GM13977 (cell line): ENCODE results near the gene TRIM5.

Experiments used
- DNase-seq: peaks from one replicate; pipeline ENCODE4 v3.0.0; 2012; ENCODE audit warnings: low spot score
- CTCF ChIP-seq: IDR thresholded peaks from 2 replicates; pipeline ENCODE4 v1.5.1; 2012; ENCODE audit warnings: mild to moderate bottlenecking, control low read depth; ENCODE audit not compliant: insufficient read depth; ENCODE audit errors: extremely low read depth, missing control alignments
- in situ Hi-C: fragments of 300-500 bp; cut with MboI; formaldehyde crosslinking; loops from one replicate; pipeline ENCODE4 v1.12.0; 2022; ENCODE audit warnings: low sequenced_read_pairs, low pct_unique_long_range_greater_than_20kb, mixed read lengths, inconsistent platforms; ENCODE audit not compliant: unreplicated experiment

TRIM5 gene

GRCh38 chr11:5713695-5714094 is 28.8 kb upstream of the TRIM5 start:
- in situ Hi-C loops: no loop called here
- DNase-seq: no peak
- TF ChIP-seq CTCF: no peak

- TF ChIP-seq CTCF: peak; percentile 44
- no peak for DNase-seq
- in situ Hi-C loops: no loop called here
Observed at GRCh38 chr11:5712507-5712906, 27.6 kb upstream of the TRIM5 start.

- in situ Hi-C loops: no loop called here
- DNase-seq: no peak
- TF ChIP-seq CTCF: no peak
Observed at GRCh38 chr11:5705688-5706087, 20.8 kb upstream of the TRIM5 start.

- DNase-seq: no peak
- in situ Hi-C loops: no loop called here
- TF ChIP-seq CTCF: no peak
Observed at GRCh38 chr11:5703741-5704536, 19.1 kb upstream of the TRIM5 start.

- in situ Hi-C loops: no loop called here
- no peak for TF ChIP-seq CTCF
- no peak for DNase-seq
Observed at GRCh38 chr11:5701055-5701577, 16.2 kb upstream of the TRIM5 start.

- in situ Hi-C loops: no loop called here
- TF ChIP-seq CTCF: no peak
- DNase-seq: no peak
Observed at GRCh38 chr11:5700421-5701054, 15.7 kb upstream of the TRIM5 start.
